D721Med (cell line): ENCODE measurements around the gene CDC42BPB.

Experiments
- DNase-seq: peaks from one replicate; pipeline ENCODE4 v3.0.0; 2011; ENCODE audit warnings: low spot score; ENCODE audit not compliant: insufficient read length
- FAIRE-seq: peaks from 2 replicates; lab custom pipeline; 2011; peaks lifted over from hg19 to GRCh38; lab: Jason Lieb, UNC
- CTCF ChIP-seq: IDR thresholded peaks from 2 replicates; pipeline ENCODE4 v1.5.1; 2012; ENCODE audit warnings: mild to moderate bottlenecking, control low read depth; ENCODE audit not compliant: insufficient read depth; ENCODE audit errors: missing control alignments

Gene CDC42BPB

GRCh38 chr14:103057372-103058163 lies at the start of gene CDC42BPB:
CDC42BPB (minus strand) TSS chr14:103057549; CDS start chr14:103057173, 376 bp downstream.
- no peak for TF ChIP-seq CTCF
- FAIRE-seq: no peak
- peak; percentile 76 for DNase-seq

GRCh38 chr14:103105580-103106150 lies 48.3 kb upstream of the CDC42BPB start:
- FAIRE-seq (no peak), DNase-seq (no peak)
- TF ChIP-seq CTCF: peak; percentile 21

- DNase-seq: peak; percentile 93
- TF ChIP-seq CTCF: peak; percentile 75
- no peak for FAIRE-seq
Observed at GRCh38 chr14:103104654-103105452, 47.5 kb upstream of the CDC42BPB start.

GRCh38 chr14:103104389-103104653 lies 47.0 kb upstream of the CDC42BPB start:
- FAIRE-seq: no peak

GRCh38 chr14:103103461-103104388 lies 46.4 kb upstream of the CDC42BPB start:
- FAIRE-seq: no peak
- no peak for DNase-seq
- TF ChIP-seq CTCF: no peak

More at GRCh38 chr14:103104389-103104653, 47.0 kb upstream of the CDC42BPB start:
- TF ChIP-seq CTCF: no peak
- no peak for DNase-seq

- FAIRE-seq: no peak
- TF ChIP-seq CTCF: no peak
- no peak for DNase-seq
Observed at GRCh38 chr14:103102689-103103260, 45.4 kb upstream of the CDC42BPB start.
